UCSD-AML1 (cell line): ENCODE results near the gene MMP17.

Experiments used
- DNase-seq: peaks from one replicate; lab custom pipeline; 2025; ENCODE audit not compliant: unreplicated experiment; lab: John Stamatoyannopoulos, UW

MMP17 gene

GRCh38 chr12:131827961-131828534 lies at the start of gene MMP17:
Gene MMP17 (plus strand): TSS chr12:131828393. CDS start chr12:131828495, 102 bp downstream.
- DNase-seq = peak; percentile 75

GRCh38 chr12:131779027-131779426 lies 49.2 kb upstream of the MMP17 start:
- no peak for DNase-seq

DNA sequence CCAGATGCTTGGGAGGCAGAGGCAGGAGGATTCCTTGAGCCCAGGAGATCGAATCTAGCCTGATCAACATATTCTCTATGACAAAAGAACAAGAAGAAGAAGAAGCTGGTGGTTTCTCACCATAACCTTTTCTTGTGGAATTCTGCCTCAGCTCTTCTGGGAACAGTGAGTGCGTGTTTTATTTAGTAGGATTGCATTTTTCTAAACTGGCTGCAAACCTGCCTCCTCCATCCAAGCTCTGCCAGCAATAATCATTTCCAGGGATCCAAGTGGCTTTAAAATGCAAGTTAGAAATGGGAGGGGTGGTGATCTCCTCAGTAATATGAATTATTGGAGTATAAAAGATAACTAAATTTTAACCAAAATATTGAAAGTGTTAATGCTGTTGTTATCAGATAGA lies 46.1 kb upstream of the MMP17 start:
- DNase-seq = no peak

DNA sequence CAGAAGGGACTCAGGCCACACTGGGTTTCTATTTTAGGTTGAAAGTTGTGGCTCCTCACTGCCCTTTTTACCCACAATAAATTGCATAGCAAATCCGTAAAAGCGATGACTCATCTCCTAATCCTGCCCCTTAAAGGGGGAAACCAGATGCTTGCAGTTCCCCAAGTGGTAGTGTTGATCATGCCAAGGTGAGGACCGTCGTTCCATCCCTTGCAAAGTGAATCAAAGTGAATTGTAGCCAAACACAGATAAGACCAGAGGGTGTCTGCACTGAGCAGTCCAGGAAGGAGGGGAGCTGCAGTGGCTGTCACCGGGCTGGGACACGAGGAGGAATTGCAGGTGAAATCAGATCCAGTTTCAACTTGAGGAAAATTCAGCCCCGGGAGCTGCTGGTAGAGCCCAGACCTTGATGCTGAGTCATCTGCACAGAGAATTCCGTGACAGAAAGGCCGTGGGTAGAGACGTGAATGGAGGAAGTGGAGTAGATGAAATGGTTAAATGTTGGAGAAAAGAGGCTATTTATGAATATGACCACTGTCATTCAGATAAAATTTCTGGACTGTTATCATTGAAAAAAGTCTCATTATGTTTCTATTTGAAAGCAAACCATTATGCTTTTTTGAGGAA lies 44.2 kb upstream of the MMP17 start:
- peak; percentile 32 for DNase-seq

DNA sequence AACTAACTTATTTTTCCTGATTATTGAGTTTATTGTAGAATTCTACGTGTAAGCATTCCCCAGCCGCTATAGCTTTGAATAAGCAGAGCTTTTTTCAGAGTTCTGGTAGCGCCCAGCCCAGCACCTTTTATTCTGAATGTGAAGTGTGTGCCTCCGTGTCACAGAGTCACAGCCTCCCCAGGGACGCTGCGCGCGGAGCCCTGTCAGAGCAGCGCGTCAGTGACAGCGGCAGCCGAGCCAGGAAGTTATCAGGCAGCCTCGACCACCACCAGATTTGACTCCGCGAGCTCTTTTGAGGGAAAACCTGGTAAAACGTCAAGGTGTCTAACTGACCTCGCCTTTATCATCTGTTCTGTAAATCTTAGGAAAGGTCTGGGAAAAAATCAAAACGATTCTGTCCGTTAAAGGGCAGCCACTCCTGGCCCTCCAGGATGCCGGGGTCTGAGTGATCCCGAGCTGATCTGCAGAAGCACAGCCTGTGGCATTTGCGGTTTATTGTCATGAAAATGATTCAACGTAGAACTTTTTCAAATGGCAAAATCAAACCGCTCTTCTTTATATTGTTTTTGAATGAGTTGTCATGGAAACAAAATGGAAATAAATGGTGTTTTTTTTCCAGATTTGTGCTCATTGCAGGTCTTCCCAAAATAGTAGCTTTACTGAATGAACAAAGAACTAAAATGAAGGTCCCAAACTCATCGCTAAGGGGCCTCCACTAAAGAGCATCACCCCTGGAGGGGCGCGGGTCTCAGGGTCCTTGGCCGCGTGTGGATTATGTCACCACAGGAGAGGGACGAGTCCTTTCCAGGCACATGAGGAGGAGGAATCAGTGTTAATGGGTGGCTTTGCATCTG lies 43.1 kb upstream of the MMP17 start:
- DNase-seq = no peak

GRCh38 chr12:131785763-131786330 lies 42.3 kb upstream of the MMP17 start:
- no peak for DNase-seq

- no peak for DNase-seq
These were observed 41.9 kb upstream of the MMP17 start for GRCh38 chr12:131786331-131786730.

DNA sequence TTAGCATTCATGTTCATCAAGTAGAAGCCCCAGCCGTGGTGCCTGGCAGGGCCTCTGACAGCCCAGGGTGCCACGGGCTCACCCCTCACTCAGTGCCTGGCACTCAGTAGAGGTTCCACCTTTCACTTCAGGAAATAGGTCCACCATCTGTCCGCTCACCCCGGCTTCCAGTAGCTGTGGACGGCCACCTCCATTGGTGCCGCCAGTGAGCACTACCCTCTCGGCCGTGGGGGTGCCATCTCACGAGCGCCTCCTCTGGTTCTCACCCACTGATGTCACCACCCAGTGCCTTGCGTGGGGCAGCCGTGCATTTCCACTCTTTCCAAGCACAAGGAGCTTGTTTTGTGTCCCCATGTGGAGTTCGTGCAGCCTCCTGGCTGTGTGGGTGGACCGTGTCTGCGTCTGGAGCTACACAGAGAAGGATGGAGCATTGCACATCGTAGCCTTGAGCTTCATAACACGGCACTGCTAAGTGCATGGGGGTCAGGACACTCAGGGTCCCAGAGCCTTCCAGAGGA lies 41.0 kb upstream of the MMP17 start:
- no peak for DNase-seq

DNA sequence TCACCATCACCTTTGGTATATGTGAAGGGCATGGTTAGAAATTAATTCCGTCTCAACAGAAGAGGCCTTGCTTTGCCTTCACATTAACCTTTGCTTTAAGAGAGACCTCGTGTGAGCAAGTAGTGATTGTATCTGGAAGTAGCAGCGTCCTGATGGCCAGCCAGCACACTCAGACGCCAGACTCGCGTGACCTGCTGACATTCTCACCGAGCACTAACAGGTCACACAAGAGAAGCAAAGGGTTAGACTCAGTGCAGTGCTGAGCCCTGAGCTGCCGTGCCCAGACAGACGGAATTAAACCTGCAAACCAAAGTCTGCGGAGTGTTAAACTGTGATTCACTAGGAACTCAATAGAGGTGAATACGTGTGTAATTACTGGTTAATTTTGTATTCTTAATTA lies 40.1 kb upstream of the MMP17 start:
- no peak for DNase-seq

- DNase-seq = no peak
These were observed 38.6 kb upstream of the MMP17 start for GRCh38 chr12:131789638-131790037.

GRCh38 chr12:131793243-131794022 lies 34.8 kb upstream of the MMP17 start:
- no peak for DNase-seq

DNA sequence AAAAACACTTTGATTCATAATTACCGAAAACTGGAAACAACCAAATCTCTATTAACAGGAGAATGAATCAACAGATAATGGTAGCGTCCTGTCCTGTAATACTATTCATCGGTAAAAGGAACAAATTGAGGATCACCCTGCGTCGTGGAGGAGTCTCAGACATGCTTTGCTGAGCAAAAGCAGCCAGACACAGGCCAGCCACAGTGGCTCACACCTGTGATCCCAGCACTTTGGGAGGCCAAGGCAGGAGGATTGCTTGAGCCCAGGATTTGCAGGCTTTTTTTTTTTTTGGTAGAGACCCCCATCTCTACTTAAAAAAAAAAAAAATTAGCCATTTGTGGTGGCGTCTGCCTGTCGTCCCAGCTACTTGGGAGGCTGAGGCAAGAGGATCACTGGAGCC lies 34.1 kb upstream of the MMP17 start:
- no peak for DNase-seq

DNA sequence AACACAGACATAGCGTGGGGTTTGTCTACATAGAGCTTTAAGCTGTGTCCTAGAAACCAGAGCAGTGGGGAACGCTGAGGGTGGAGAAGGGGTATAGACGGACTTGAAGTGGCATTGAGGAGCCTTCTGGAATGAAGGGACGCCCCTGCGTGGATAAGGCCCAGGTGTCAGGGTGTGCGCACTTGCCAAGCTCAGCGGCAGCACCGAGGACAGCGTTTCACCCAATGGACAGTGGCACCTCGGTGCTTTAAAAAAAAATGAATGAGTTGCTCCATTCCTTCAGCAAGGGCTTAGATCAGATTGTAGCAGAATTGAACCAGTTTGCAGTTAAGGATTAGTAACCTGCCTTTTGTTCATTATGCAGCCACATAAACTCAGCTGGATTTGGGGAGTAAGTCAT lies 33.6 kb upstream of the MMP17 start:
- DNase-seq = no peak

GRCh38 chr12:131795064-131795463 lies 33.1 kb upstream of the MMP17 start:
- no peak for DNase-seq

- DNase-seq = no peak
These were observed 32.3 kb upstream of the MMP17 start for GRCh38 chr12:131795690-131796410.

DNA sequence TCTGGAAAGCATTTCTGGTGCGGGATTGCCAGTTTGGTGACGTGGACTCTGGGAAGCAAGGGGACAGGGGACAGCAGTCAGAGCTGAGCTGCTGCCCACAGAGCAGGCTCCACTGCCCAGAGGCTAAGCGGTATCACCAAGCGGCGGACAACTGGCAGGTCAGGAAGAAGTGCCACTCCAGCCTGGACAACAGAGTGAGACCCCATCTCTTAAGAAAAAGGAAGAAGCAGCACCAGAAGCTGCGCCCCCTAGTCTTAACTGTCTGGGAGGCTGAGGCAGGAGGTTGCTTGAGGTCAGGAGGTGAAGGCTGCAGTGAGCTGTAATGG lies 31.8 kb upstream of the MMP17 start:
- DNase-seq = no peak

GRCh38 chr12:131796754-131797587 lies 31.2 kb upstream of the MMP17 start:
- DNase-seq = no peak

GRCh38 chr12:131797588-131797934 lies 30.6 kb upstream of the MMP17 start:
- no peak for DNase-seq

DNA sequence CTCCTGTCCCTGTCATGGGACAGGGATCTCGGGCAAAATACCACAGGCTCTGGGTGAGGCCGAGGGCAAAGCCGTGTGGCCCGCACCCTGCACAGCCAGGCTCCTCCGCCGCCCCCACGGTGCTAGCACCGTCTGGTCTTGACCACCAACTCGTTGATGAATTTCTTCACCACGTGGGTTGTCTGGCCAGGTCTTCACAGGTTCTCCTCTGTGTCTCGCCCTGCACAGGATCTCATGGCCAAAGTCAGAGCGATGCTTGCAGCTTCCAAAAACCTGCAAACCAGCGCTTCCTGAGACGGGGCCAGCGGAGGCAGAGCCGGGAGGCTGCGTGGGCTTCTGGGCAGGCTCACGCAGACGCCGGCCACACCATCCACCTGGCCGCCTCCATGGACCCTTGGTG lies 29.0 kb upstream of the MMP17 start:
- no peak for DNase-seq
